NCI-H1092 (cell line): ENCODE measurements around the gene ST8SIA1.

Source experiments
- DNase-seq: peaks from one replicate; lab custom pipeline; 2025; lab: John Stamatoyannopoulos, UW

The ST8SIA1 gene

DNA sequence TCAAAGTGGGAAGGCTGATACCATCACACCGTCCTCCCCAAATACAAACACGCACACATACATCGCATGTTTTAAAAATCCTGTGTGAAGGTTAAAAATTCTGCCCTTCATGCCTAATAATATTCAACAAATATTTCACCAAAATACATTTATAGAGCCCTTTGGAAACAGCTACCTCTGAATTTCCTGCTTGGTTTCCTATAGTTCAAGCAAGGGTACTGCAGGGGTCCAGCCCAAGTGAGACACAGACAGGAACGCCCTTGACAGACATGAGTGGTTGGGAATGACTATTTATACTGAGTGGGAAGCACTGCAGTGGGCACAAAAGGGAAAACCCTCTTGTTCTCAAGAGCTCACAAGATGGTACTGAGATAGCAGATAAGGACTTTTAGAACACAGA lies 51.0 kb downstream of the ST8SIA1 start:
- no peak for DNase-seq

DNA sequence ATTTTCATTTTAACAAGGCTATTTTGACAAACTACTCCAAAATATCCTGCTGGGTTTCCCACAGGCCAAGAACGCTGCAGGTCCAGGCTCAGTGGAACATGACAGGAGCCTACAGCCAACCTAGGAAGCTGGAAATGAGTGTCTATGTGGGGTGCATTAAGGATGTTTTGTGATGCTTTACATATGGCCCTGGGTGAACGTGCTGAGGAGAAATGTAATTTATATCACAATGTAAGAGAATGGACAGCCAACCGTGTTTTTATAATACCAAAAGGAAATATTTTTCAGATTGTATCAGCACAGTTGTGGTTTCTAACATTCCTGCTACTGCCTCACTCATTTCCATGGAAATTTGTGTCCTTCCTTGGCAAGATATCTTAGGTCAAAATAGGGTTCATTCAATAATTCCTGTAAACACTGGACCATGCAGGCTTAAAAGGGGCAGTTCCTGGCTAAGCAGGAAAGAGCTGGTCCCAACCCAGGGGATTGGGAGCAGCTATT lies 51.5 kb downstream of the ST8SIA1 start:
- no peak for DNase-seq

DNA sequence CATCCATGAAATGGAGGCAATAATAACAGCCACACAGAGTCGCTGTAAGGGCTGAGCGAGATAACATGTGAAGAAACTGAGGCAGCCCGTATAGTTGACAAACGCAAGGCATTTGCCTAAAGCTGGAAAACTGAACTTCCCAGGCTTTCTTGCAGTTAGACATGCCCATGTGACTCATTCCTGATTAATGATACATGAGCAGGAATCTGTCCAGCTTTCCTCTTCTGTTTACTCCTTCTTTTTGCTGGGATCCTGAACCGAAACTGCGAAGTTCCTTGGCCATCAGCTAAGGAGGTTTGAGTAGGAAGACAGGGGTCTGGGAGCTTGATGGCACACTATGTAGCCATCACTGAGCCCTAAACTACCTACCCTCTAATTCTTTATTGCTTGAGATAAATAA lies 52.2 kb downstream of the ST8SIA1 start:
- DNase-seq, result no peak

DNA sequence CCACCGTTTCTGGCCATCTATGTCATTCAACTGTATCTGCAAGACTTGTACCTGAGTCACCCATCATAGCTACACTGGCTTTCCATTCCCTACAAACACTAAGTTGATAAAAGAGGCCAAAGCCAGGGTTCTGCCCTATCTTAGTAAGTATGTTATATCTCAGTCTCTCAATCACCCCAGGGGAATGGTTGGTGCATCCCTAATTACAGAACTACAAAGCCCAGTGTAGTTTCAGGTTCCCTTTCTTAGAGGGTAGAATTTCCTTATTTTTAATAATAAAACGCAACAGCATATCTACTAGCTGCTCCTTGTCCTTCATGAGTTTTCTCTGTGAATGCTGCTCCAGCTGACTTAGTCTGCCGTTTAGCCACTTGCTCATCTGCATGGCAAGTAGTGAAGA lies 57.6 kb downstream of the ST8SIA1 start:
- DNase-seq, result no peak

DNA sequence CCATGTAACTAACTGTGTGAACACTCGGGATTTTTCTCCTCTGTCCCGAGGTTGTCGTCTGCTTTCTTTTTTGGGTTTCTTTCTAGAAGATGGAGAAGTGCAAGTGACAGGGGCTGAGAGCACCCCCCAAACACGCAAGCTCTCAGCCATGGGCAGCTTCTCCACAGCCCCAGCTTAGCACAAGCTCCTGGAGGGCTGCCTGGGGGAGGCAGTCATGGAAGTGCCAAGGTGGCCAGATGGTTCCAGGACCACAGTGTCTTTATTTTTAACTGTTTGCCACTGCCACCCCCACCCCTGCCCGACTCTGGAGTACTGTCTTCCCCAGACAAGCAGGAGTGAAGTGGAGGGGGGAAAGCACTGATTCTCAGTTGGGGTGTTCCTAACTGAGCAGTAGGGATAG lies 58.2 kb downstream of the ST8SIA1 start:
- no peak for DNase-seq

DNA sequence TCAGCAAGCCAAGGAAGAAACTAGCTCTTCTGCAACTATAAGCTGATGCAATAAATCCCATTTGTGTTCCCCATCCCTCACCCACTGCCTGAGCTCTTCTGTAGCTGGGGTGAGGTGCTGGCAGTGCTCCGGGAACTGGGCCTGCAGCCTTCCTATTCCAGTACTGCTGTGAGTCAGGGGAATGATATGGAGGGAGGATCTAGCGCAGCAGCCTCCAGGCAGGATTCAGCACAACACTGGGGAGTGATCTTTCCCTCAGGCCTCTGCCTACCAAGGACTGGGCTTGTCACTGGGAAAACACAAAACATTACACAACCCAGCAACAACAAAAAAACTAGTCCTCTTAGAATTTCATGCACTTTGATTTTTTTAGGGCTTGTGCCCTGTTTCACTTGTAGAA lies 58.7 kb downstream of the ST8SIA1 start:
- DNase-seq, result no peak

DNA sequence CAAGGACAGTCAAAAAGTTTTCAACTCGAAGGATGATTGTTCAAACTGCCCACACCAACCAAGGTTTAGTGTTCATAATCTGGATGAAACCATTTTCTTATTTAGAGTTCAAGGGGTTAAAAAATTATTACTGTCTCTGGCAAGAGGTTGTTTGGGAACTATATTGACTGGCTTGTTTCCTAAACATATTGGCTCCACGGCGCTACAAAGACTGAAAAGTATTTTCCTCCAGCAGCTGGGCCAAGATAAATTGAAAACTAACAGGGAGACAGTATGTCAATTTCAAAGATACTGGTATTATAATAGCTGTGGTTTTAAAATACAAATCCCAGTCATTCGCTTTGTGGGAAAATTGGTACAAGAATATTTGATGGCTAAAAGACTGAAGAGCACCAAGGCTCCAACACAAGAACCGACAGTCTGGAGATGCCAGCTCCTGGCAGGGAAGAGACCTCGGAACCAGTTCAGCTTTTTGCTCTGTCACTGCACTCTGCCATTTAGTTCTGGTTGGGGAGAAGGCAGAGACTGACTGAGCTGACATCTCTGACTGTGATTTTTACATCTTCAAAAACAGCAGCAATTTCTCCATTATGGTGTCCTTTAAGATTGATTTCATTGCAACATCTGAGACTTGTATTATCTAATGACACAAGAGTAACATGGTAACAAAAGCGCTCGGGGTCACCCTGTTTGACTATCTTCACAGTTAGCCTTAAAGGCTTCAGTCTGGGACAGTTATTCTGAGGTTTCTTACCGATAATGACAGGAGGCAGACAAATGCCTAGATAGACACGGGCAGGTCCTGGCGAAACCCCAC lies 62.0 kb downstream of the ST8SIA1 start:
- DNase-seq, result no peak

DNA sequence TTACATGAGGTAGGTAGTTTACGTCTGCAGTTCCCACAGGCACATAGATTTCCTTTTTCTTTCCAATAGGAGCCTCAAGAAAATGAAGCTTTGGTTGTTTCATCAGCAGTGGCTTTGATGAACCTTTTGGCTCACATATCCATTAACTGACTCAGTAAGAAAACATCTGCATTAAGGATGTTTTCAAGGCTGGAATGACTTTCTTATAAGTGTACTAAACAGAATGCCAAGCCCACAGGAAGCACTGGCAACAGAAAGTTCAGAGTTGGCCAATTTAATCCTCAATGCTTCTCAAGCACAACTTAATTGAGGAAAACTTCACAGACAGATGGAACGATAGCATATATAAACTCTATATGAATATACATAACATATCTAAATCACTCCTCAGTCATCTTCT lies 63.5 kb downstream of the ST8SIA1 start:
- DNase-seq, result no peak

DNA sequence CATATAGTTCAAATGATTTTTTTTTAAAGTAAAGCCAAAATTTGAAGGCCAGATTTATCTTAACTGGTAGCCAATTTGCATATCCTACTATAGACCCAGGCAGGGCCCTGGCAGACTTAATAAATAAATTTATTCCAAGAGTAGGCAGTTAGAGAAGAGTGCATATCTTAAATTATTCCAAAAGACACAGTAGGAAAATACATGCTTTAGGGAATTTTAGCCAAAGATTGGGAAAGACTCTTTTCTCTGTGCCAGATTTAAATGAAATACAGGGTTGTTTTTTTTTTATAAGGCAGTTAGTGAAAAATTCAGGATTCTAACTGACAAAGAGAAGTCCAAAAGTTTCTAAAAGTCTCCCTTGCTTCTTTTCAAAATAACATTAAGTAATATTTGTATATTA lies 65.5 kb downstream of the ST8SIA1 start:
- DNase-seq, result no peak

DNA sequence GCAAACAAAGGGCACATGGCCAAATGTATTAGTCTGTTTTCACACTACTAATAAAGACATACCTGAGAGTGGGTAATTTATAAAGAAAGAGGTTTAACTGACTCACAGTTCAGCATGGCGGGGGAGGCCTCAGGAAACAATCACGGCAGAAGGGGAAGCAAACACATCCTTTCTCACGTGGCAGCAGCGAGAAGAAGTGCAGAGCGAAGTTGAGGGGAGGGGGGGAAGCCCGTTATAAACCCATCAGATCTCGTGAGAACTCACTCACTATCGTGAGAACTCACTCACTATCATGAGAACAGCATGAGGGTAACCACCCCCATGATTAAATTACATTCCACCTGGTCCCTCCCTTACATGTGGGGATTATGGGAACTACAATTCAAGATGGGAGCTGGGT lies 66.1 kb downstream of the ST8SIA1 start:
- DNase-seq, result no peak

DNA sequence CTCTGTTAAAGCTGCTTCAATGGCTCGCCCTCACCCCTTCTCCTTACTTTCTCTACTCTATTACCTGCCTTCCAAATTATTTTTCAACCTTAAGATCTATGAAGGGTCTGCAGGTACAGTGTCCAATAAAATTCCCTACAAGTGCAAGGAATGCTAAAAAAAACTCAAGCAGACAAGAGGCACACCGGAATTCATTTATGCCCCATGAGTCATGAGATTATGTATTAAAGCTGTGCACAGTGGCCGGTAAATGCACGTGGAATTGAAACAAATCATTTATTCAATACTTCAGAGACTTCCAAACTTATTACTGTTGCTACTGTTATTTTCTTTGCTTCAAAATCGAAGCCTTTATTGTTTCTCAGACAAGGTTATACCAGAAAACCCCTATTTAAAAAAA lies 68.4 kb downstream of the ST8SIA1 start:
- no peak for DNase-seq

DNA sequence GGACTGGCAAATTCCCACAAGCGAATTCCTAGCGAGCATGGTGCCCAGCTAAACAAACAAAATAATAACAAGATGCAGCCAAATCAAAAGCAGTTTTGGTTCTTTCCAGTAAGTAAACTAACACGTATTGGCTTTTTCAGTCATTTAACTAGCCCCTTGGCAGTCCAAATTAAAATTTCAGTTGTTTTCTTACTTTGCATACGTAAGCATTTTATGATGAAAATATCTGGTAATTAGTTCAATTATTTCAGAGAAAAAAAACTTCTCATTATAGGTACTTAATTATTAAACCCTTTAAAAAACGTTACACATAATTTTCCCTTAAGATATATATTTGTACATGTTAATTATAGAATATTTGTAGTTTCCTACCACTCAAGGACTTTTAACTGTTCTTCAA lies 70.1 kb downstream of the ST8SIA1 start:
- no peak for DNase-seq

DNA sequence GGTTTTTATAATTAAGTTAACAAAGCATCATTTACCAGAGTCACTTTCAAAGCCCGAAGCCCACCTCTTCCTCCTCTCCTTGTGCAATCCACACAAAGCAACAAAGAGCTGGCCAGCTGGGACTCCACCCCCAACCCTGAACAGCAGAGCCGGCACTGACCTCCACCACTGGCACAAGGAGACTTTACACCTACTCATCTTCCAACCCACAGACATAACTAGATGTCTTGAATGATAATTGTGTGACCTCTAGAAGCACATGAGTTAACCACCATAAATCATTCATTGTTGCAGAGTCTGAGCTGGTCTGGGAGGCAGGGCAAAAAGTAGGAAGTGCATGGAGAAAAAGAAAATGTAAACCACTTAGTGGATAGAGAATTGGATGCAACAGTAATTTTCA lies 72.2 kb downstream of the ST8SIA1 start:
- DNase-seq, result no peak

DNA sequence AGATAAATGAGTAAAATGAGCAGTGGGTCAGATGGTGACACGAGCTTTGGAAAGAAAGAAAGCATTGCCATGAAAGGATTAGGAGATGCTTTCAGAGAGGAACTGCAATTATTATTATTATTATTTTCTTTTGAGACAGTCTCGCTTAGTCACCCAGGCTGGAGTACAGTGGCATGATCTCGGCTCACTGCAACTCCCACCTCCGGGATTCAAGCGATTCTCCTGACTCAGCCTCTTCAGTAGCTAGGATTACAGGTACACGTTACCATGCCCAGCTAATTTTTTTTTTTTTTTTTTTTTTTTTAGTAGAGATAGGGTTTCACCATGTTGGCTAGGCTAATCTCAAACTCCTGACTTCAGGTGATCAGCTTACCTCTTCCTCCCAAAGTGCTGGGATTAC lies 77.4 kb downstream of the ST8SIA1 start:
- DNase-seq, result no peak

DNA sequence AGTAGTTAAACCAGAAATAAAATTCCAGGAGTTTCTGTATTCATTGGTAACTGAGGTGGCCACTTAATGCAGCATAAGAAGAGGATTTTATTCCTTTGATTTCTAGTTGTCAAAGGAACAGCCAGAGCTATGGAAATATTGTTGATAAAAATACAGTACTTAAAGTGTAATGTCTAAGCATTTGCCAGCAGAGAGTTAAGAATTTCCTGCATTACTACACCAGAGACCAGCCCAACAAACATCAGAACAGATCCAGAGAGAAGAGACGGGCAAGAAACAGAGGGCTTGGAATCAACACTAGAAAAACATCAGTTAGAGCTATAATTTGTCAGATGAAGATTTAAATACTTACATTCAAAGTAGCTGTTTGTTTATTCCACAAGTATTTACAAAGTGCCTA lies 77.9 kb downstream of the ST8SIA1 start:
- no peak for DNase-seq

DNA sequence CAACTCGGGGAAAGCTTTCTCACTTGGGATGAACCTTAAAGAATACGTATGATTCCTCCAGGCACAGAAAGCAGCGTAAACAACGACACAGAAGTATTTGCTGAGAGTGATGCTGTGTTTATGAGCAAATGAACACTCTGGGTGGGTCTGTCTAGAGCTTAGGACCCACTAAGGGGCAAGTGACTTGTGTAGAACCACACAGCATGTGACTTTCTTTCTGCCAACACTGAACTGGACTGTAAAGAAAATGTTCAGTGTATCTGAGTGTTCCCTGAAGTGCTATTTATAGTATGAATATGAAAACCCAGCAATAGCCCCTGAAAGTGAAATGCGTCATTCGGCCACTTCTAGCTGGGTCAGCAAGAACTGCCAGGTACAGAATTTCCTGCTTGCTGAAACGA lies 78.5 kb downstream of the ST8SIA1 start:
- DNase-seq, result no peak

DNA sequence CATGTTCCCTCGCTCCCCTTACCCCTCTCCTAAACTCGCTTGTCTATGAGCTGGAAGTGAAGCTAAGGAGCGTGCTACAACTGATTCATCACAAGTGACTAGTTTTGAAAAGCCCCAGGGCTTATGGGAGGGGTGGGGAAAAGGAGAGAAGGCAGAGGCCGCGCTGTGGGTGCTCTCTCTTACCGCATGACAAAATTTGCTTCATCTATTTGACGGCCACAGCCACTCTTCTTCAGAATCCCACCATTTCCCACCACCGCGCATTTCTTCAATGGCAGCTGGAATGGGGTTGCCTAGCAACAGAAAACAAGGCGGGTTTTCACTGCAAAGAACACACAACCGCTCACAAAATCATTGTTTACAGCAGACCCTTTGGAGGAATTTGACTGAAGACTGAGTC lies 79.4 kb downstream of the ST8SIA1 start:
- DNase-seq, result no peak

DNA sequence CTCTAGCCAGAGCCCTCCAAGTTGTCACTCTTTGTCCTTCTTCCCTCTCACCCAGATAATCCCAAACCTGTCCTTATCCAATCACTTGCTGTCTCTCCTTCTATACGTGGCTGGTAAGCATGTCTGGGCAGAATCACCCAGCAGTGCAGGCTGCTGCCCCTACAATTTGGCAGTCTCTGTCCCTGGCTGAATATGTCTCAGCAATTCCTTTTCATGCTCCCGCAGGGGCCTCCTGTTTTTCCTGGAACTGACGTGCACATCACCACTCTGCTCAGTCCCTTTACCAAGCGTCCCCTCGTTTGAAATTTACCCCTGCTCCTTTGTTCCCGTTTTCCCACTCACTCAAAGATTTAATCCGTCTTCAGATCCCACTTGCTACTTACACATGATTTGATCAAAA lies 80.0 kb downstream of the ST8SIA1 start:
- DNase-seq, result no peak

DNA sequence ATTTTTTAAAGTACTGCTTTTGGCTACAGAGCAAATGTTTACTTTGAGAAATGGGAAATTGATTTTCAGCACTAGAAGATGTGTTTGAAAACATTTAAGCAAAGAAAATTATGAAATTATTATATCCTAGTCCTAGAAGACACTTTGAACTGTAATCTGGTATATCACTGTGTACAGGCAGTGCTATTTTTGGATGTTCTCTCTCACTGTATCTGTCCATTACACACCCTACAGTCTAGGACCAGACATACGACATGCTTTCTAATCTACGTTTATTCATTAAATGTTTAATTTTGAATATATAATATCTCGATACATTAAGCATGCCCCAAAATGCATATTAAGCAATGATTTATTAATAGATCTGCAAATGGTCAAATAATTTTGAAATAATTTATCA lies 82.5 kb downstream of the ST8SIA1 start:
- no peak for DNase-seq

DNA sequence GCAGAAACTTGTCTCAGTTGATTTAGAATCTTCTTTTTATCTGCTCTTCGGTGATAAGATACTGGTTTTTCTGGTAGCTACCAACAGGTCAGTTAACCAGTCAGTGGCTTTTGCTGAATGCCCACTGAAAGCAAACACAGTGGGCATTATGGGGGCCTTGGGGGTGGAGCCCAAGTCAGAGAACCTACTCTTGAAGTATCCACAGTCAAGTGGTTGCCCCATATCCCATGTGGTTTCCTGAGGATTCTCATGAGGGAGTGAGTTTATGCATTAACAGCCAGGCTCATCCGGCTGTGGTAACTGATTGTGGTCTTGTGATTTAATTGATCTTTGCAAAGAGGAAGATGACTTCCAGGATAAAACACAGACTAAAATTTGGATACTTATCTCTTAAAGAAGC lies 83.7 kb downstream of the ST8SIA1 start:
- no peak for DNase-seq

DNA sequence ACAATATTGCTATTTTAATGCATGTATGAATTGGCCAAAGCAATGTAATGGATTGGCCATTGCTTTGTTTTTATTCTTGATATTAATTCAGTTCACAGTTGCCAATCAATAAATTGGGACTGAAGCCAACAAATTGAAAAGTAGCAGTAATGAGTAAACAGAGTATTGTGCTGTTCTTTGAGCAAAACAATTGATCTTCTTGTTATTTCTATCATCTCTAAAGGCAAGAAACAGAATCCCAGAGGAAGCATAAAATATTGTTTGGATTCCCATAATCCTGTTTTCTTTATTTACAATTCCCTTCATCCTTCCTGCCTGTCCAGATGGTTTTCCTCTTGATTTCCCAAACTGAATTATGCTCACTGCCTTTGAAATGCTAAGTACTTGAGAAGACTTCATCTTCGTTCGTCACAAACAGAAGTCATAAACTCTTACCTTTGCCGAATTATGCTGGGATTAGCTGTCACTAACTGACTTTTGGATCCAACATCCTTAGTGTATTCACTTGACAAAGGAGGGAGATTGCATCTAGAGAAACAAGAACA lies 85.9 kb downstream of the ST8SIA1 start:
- DNase-seq, result no peak

DNA sequence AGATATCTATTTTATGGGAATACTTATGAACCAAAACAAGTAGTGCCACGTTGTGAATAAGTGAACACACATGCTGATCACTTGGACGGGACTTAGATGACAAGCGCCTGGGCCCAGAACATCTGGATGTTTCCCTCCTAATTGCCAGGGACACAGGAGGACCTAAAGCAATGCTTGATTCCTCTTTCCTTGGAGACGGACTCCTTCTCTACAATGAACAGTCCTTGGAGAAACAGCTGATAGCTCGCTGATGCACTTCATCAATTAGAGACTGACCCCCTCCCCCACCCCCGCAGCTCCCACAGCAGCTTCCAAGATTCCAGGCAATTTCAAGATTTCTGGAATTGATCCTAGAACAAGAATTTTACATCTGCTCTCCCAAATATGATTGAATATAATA lies 86.4 kb downstream of the ST8SIA1 start:
- no peak for DNase-seq

DNA sequence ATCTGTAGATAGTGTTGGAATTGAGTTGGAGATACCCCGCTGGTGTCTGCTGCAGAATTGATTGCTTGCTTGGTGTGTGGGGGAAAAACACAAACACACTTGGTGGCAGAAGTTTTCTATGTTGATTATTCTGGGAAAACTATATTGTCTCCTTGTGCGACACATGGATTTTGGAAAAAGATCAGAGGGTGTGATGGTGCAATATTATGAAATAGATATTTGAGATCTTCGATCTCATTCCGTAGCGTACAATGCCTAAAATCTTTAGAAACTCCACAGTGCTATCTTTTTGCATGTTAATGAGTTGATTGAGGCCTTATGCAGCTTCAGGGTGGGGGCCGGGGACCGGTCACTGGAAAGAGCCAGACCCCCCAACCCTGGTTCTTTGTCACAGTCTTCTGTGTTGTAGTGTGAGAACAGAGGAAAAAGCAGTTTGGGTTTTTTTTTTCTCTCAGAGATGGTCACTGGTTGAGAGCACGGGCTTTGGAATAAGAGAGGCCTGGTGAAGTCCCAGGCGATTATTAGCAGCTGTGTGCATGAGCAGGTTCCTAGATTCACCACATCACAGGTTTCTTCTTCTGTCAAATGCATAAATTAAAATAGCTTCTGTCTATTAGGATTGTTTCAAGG lies 88.2 kb downstream of the ST8SIA1 start:
- no peak for DNase-seq

DNA sequence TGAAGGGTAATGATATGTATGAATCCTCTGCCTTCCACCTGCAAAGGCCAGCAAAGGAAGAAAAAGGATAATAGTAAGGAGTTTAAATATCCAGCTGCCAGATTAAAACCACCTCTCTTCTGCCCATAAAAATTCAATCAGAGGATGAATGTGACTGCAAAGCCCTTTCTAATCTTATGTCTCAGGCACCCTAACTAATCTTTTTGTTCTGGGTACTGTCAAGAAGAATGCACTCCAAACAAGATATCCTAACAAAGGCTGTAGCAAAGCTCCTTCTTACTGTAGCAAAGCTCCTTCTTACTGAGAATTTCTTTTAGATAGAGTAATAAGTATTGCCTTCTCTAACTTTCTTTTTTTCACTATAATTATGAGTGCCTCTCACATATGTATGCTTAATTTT lies 91.8 kb downstream of the ST8SIA1 start:
- no peak for DNase-seq
